ENCODE measurements around the gene NGF. TPM values are rescaled to one million over a fixed set of nuclear protein-coding genes. Genes with fewer than 3 reads are reported as not detected.

NGF gene
- total RNA-seq, 2 donors from 2014 or later, result 1.1 to 1.4 TPM

- Histone ChIP-seq H3K27ac (peak overlapping the region; percentile 44 to 61), H3K4me3 (no peak overlapping the region), H3K4me1 (replicated peaks) (no peaks in the 10 kb centered on the region), H3K27me3 (replicated peaks; ENCODE audit: insufficient read depth) (no peaks in the 10 kb centered on the region), H3K36me3 (no peaks in the 10 kb centered on the region), H3K9me3 (no peaks in the 10 kb centered on the region)
- WGBS, result 91% methylated on average over 13 of the region's 13 CpGs
- TF ChIP-seq POLR2A (IDR thresholded peaks at IDR 0.05) (no peak), CTCF (IDR thresholded peaks at IDR 0.05) (no peak), POLR2AphosphoS5 (IDR thresholded peaks at IDR 0.05) (no peak)
- DNase-seq (ENCODE audit: low spot score), result no peak
- intact Hi-C loops (cut with DNase I), result no loop called here
Observed at GRCh38 chr1:115283249-115283648, 54.8 kb downstream of the NGF start.

GRCh38 chr1:115282807-115283208 lies 55.2 kb downstream of the NGF start:
- DNase-seq (ENCODE audit: low spot score), result no peak
- H3K4me1 ChIP-seq (replicated peaks), result no peaks in the 10 kb centered on the region
- H3K27ac ChIP-seq, result peak overlapping the region in 1 of 2 donors; percentile 61
- WGBS, result 75% methylated on average over 11 of the region's 11 CpGs
- no peaks in the 10 kb centered on the region for H3K36me3 ChIP-seq
- H3K27me3 ChIP-seq (replicated peaks; ENCODE audit: insufficient read depth), result no peaks in the 10 kb centered on the region
- no peak overlapping the region for H3K4me3 ChIP-seq
- TF ChIP-seq POLR2A (IDR thresholded peaks at IDR 0.05) (no peak), POLR2AphosphoS5 (IDR thresholded peaks at IDR 0.05) (peak; percentile 28)
- intact Hi-C loops (cut with DNase I), result no loop called here
- H3K9me3 ChIP-seq, result no peaks in the 10 kb centered on the region

- Histone ChIP-seq H3K9me3 (no peaks in the 10 kb centered on the region), H3K27ac (no peak overlapping the region), H3K27me3 (replicated peaks; ENCODE audit: insufficient read depth) (no peaks in the 10 kb centered on the region), H3K4me1 (replicated peaks) (no peaks in the 10 kb centered on the region), H3K4me3 (no peak overlapping the region), H3K36me3 (no peaks in the 10 kb centered on the region)
- intact Hi-C loops (cut with DNase I), result no loop called here
- 92% methylated on average over 2 of the region's 2 CpGs for WGBS
- no peak for DNase-seq (ENCODE audit: low spot score)
- TF ChIP-seq POLR2AphosphoS5 (IDR thresholded peaks at IDR 0.05) (no peak), CTCF (IDR thresholded peaks at IDR 0.05) (no peak), POLR2A (IDR thresholded peaks at IDR 0.05) (no peak)
Observed at GRCh38 chr1:115281143-115281542, 56.9 kb downstream of the NGF start.

- no peak overlapping the region for H3K4me3 ChIP-seq
Observed at GRCh38 chr1:115280064-115280463, 58.0 kb downstream of the NGF start.

GRCh38 chr1:115278211-115278610 lies 59.8 kb downstream of the NGF start:
- Histone ChIP-seq H3K9me3 (no peaks in the 10 kb centered on the region), H3K4me1 (replicated peaks) (no peaks in the 10 kb centered on the region), H3K4me3 (no peak overlapping the region), H3K27ac (no peak overlapping the region), H3K36me3 (no peaks in the 10 kb centered on the region), H3K27me3 (replicated peaks; ENCODE audit: insufficient read depth) (no peaks in the 10 kb centered on the region)
- no peak for TF ChIP-seq POLR2AphosphoS5 (IDR thresholded peaks at IDR 0.05)
- no peak for TF ChIP-seq POLR2A (IDR thresholded peaks at IDR 0.05)
- no peak for TF ChIP-seq CTCF (IDR thresholded peaks at IDR 0.05)
- intact Hi-C loops (cut with DNase I), result no loop called here
- WGBS, result 55% methylated on average over 3 of the region's 3 CpGs
- no peak for DNase-seq (ENCODE audit: low spot score)

More at GRCh38 chr1:115280064-115280463, 58.0 kb downstream of the NGF start:
- intact Hi-C loops (cut with DNase I), result no loop called here
- Histone ChIP-seq H3K36me3 (no peaks in the 10 kb centered on the region), H3K27ac (no peak overlapping the region), H3K9me3 (no peaks in the 10 kb centered on the region), H3K27me3 (replicated peaks; ENCODE audit: insufficient read depth) (no peaks in the 10 kb centered on the region), H3K4me1 (replicated peaks) (no peaks in the 10 kb centered on the region)
- TF ChIP-seq POLR2A (IDR thresholded peaks at IDR 0.05), result no peak
- TF ChIP-seq POLR2AphosphoS5 (IDR thresholded peaks at IDR 0.05), result no peak
- TF ChIP-seq CTCF (IDR thresholded peaks at IDR 0.05), result no peak
- no peak for DNase-seq (ENCODE audit: low spot score)
- WGBS, result 57% methylated on average over 8 of the region's 8 CpGs

All from prostate gland (tissue), 2 donors.